Sigmoid colon (tissue), 4 donors: Measurements from ENCODE around the gene FSTL1.

ENCODE experiments used
- POLR2A ChIP-seq, 2 donors: fragments of 450-650 bp; IDR thresholded peaks; one replicate each; pipeline ENCODE4 v1.6.1; 2016; ENCODE audit warnings: antibody characterized with exemption in 2 of 2, mild to moderate bottlenecking in 2 of 2, moderate library complexity in 2 of 2
- POLR2AphosphoS5 ChIP-seq, 4 donors: sonication (generic); formaldehyde crosslinking; IDR thresholded peaks; one replicate each; pipeline ENCODE4 v1.6.1; 2017; ENCODE audit warnings: antibody characterized with exemption in 4 of 4
- TF ChIP-seq, protein P1 (sequence below), 4 experiments: fragments of 450-650 bp in 3 of 4; fragments of 200-600 bp in 1 of 4; IDR thresholded peaks; one replicate each; pipeline ENCODE4 v1.5.1; 2016 to 2019; ENCODE audit warnings: antibody characterized with exemption in 4 of 4, mild to moderate bottlenecking in 3 of 4, moderate library complexity in 2 of 4

DNA sequence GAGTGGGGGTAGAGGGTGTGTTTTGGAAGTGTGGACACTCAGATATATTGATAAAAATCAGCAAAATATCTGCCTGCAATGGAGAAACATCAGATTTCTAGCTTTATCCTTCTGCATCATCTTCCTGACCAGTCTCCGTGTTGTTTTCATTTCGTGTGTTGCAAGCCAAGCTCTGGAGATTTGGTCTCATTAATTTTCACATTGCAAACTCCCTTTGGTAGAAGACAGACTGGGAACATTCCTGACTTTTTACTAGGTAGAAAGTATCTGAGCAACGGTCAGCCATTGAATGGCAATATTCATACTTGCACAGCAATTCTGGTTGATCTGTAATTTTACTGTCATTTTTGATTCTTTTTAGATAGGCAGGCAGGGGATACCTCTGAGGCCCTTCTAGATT is 30.4 kb downstream of the FSTL1 start:
- TF ChIP-seq POLR2AphosphoS5 (IDR thresholded peaks at IDR 0.05) (peak; percentile 41 to 67 (median 62)), POLR2A (IDR thresholded peaks at IDR 0.05) (no peak)
- TF ChIP-seq, protein P1, sequence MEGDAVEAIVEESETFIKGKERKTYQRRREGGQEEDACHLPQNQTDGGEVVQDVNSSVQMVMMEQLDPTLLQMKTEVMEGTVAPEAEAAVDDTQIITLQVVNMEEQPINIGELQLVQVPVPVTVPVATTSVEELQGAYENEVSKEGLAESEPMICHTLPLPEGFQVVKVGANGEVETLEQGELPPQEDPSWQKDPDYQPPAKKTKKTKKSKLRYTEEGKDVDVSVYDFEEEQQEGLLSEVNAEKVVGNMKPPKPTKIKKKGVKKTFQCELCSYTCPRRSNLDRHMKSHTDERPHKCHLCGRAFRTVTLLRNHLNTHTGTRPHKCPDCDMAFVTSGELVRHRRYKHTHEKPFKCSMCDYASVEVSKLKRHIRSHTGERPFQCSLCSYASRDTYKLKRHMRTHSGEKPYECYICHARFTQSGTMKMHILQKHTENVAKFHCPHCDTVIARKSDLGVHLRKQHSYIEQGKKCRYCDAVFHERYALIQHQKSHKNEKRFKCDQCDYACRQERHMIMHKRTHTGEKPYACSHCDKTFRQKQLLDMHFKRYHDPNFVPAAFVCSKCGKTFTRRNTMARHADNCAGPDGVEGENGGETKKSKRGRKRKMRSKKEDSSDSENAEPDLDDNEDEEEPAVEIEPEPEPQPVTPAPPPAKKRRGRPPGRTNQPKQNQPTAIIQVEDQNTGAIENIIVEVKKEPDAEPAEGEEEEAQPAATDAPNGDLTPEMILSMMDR (IDR thresholded peaks at IDR 0.05): no peak
